ENCODE results near the gene CRTC2. TPM values are rescaled to one million over a fixed set of nuclear protein-coding genes. Genes with fewer than 3 reads are reported as not detected.
A peak's percentile ranks its signal among the peaks of the same experiment; 100 is the strongest.

Gene CRTC2
- total RNA-seq, 4 donors from 2014 or later: 14.3 to 28.1 (median 21.1) TPM

DNA sequence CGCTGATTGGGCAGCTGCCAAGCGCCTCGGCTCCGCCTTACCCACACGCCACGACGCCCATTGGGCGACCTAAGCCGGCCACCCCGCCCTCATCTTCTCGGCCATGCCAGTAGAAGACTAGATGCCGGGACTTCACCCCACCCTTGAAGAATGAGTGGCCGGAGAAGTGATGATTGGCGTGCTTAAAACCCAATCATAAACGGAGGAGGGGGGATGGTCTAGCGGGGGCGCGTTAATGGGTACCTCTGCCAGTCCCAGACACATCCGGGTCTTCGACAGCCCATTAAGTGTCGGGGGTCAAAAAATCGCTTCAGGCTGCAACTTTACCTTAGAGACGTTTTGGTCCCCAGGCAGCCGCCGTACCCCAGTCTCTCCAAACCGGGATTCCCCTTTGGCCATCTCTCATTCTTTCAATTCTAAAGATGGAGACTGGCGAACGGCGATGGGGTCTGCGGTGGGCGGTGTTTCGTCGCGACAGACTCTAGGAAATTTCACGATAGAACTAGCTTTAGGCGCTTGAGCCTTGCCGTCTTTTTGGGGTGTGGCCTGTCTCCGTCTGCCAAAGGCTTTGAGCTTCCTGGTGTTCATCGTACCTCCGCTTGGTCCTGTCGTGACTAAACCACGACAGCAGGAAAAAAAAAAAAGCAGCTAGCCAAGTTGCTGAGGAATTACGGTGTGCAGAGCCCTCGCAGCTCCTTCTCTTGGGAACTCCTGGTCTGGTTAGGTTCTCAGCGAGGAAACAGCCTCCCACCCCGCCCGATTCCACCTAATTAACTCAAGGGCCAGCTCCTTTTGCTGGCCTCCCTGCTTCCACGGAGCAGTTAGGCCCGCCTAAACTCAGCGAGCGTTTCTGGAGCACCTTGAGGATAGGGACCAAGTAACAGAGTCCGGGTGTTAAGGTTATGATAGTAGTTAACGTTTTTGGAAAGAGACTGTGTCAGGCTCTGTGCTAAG is 35.2 kb downstream of the CRTC2 start, which contains the start of gene GATAD2B:
Gene GATAD2B, minus strand, starts transcription at position 1 of the 954 bp plus-strand sequence. CDS start 94,625 bp downstream, outside the sequence.
- intact Hi-C loops (cut with DNase I; ENCODE audit: low total_unique reads): no loop called here
- peak within 1 kb of the TSS; percentile 94 for H3K4me3 ChIP-seq (ENCODE audit: low read depth, poor library complexity, severe bottlenecking)
- DNase-seq (ENCODE audit: low spot score in 2 of 2): peak; percentile 99 to 100
- 0 to 1% methylated on average over 53 of the region's 53 CpGs for WGBS, 2 donors
- TF ChIP-seq, protein P1, sequence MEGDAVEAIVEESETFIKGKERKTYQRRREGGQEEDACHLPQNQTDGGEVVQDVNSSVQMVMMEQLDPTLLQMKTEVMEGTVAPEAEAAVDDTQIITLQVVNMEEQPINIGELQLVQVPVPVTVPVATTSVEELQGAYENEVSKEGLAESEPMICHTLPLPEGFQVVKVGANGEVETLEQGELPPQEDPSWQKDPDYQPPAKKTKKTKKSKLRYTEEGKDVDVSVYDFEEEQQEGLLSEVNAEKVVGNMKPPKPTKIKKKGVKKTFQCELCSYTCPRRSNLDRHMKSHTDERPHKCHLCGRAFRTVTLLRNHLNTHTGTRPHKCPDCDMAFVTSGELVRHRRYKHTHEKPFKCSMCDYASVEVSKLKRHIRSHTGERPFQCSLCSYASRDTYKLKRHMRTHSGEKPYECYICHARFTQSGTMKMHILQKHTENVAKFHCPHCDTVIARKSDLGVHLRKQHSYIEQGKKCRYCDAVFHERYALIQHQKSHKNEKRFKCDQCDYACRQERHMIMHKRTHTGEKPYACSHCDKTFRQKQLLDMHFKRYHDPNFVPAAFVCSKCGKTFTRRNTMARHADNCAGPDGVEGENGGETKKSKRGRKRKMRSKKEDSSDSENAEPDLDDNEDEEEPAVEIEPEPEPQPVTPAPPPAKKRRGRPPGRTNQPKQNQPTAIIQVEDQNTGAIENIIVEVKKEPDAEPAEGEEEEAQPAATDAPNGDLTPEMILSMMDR (IDR thresholded peaks at IDR 0.05): no peak
- TF ChIP-seq POLR2A (IDR thresholded peaks at IDR 0.05): no peak

DNA sequence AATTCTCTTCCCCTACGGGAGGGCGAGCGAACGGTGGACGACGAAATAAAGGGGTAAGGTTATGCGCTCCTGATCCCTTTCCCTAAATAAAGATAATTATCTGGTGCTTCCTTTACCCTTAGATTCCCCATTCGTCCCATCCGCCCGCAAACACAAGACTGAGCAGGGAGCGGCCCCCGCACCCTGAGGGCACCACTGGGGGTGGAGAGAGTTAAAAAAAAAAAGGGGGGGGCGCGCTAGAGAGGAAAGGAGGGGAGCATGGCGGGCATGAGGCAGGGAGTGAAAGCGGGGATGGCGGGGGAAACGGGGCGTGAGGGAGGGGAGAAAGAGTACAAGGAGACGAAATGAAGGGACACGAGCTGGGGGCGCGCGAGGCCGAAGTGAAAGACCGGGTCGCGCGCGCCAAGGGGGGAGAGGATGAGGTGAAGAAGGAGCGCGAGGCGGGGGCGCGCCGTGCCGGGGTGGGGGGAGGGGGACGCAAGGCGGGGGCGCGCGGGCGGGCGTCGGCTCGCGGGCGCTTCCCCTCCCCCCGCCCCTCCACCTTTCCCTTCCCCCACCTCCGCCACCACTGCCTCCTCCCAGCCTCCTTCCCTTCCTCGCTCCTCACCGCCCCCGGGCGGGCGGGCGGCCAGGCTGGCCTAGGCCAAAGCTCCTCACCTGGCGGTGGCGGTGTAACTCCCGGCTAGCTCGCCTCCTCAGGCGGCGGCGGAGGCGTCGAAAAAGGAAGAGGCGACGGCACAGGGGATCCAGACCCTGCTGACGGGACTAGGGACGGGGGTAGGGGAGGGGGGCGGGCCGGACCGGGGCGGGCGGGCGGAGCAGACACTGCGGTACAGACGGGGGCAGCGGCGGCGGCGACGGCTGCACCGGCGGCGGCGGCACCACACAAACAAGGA is 36.1 kb downstream of the CRTC2 start:
- WGBS, 2 donors: 1% methylated on average over 33 to 72 of the region's 86 CpGs
- intact Hi-C loops (cut with DNase I; ENCODE audit: low total_unique reads): no loop called here
- TF ChIP-seq, protein P1 (IDR thresholded peaks at IDR 0.05): no peak
- TF ChIP-seq POLR2A (IDR thresholded peaks at IDR 0.05): no peak
- DNase-seq (ENCODE audit: low spot score in 2 of 2): peak in 1 of 2 donors; percentile 91
- H3K4me3 ChIP-seq (ENCODE audit: low read depth, poor library complexity, severe bottlenecking): peak overlapping the region; percentile 94

DNA sequence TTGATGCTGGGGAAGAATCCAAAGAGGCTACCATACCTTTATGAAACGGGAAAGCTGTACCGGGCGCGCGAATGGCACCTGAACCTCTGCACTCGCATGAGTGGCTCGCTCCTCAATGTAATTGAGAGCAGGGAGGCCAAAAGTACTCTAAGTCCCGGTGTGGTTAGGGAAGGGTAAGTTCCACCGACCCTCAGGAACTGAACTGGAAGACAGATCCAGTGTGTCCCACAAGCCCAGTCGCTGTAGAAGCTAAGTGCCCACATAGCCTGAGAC is 36.7 kb downstream of the CRTC2 start:
- DNase-seq (ENCODE audit: low spot score in 2 of 2): no peak
- WGBS, 2 donors: 4 to 9% methylated on average over 10 of the region's 10 CpGs
- TF ChIP-seq POLR2A (IDR thresholded peaks at IDR 0.05): no peak
- TF ChIP-seq, protein P1 (IDR thresholded peaks at IDR 0.05): no peak
- peak overlapping the region; percentile 94 for H3K4me3 ChIP-seq (ENCODE audit: low read depth, poor library complexity, severe bottlenecking)
- intact Hi-C loops (cut with DNase I; ENCODE audit: low total_unique reads): no loop called here

DNA sequence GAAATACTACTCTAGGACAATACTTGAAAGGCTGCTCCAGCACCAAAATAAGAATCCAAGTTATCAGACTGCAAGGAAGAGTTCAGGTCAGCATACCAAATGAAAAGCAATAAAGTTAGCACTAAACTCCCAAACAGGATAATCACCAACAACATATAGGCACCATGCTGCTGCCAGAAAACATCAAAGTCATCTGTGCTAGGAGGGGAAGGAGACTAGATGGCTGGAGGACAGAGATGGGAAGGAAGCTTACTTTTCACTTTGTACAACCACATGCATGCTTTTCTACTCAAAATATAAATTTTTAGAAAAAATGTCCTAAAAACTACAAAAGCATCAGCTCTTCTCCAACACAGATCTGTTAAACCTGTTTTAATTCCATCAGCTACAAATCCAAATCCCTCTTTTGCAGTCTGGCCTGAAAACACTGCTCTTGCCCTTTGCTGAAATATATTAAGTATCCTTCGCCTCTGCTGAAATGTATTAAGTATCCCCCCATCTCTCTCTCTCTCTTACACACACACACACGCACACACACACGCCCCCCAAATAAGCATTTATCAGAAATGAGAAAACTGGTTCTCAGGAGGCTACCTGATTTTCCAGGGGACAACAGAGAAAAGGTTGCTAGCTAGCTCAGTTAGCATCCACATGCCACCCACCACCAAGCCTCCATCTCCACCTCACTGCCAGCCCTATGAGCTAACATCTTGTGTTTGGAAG is 37.2 kb downstream of the CRTC2 start:
- 21 to 35% methylated on average over 3 of the region's 3 CpGs for WGBS, 2 donors
- no peak for DNase-seq (ENCODE audit: low spot score in 2 of 2)
- peak overlapping the region; percentile 94 for H3K4me3 ChIP-seq (ENCODE audit: low read depth, poor library complexity, severe bottlenecking)
- no peak for TF ChIP-seq POLR2A (IDR thresholded peaks at IDR 0.05)
- TF ChIP-seq, protein P1 (IDR thresholded peaks at IDR 0.05): no peak
- intact Hi-C loops (cut with DNase I; ENCODE audit: low total_unique reads): no loop called here
